Breast epithelium (tissue), 4 donors: Measurements from ENCODE around the gene PROS1. TPM values are rescaled to one million over a fixed set of nuclear protein-coding genes. Genes with fewer than 3 reads are reported as not detected.
"Not testable (repeated sequence)": the region's sequence is repeated elsewhere in the genome, so short reads cannot be mapped to it uniquely, and the experiment has no call there.

Experiments
- DNase-seq, 2 donors: peaks; one replicate each; pipeline ENCODE4 v3.0.0-alpha.2; 2019; ENCODE audit warnings: low spot score in 2 of 2
- H3K27ac ChIP-seq, 2 donors: fragments of 200-600 bp; sonication (generic) in 1 of 2; one replicate each; pipeline ENCODE4 v1.5.1; 2016 to 2019; ENCODE audit warnings: mild to moderate bottlenecking in 1 of 2
- H3K27me3 ChIP-seq, 2 donors: fragments of 200-600 bp; sonication (generic) in 1 of 2; one replicate each; pipeline versions ENCODE4 v1.5.1 to v1.6.0; 2017 to 2019; ENCODE audit warnings: control low read depth in 1 of 2, mild to moderate bottlenecking in 1 of 2
- H3K36me3 ChIP-seq: fragments of 200-600 bp; one replicate; pipeline ENCODE4 v1.5.1; 2019
- H3K4me1 ChIP-seq, 2 donors: fragments of 200-600 bp; sonication (generic); one replicate each; pipeline ENCODE4 v1.5.1; 2016 to 2019; ENCODE audit warnings: control low read depth in 1 of 2
- H3K4me3 ChIP-seq, 3 donors: fragments of 200-600 bp; sonication (generic); 1 replicate in 2 of 3; 2 replicates in 1 of 3; pipeline ENCODE4 v1.5.1; 2016 to 2019; ENCODE audit warnings: mild to moderate bottlenecking in 3 of 3, moderate library complexity in 2 of 3
- H3K9me3 ChIP-seq, 2 donors: fragments of 200-600 bp; sonication (generic) in 1 of 2; one replicate each; pipeline ENCODE4 v1.5.1; 2016 to 2019; ENCODE audit warnings: control low read depth in 1 of 2
- POLR2A ChIP-seq: fragments of 450-650 bp; IDR thresholded peaks from one replicate; pipeline ENCODE4 v1.6.1; 2016; ENCODE audit warnings: antibody characterized with exemption, mild to moderate bottlenecking, moderate library complexity
- POLR2AphosphoS5 ChIP-seq, 3 donors: sonication (generic); formaldehyde crosslinking; IDR thresholded peaks; one replicate each; pipeline ENCODE4 v1.6.1; 2017; ENCODE audit warnings: antibody characterized with exemption in 3 of 3
- intact Hi-C: fragments of 100-400 bp; cut with DNase I; formaldehyde crosslinking; loops from one replicate; pipeline ENCODE4 v1.15.1; 2023; ENCODE audit warnings: low total_unique reads
- total RNA-seq, 3 donors: library from RNA; depleted of rRNA; stranded (reverse); fragments of >200 nt; gene quantifications; one replicate each; pipeline ENCODE4 v1.1.0, GENCODE V29; 2016
- TF ChIP-seq, protein P1 (sequence below), 3 donors: fragments of 450-650 bp; IDR thresholded peaks; one replicate each; pipeline ENCODE4 v1.5.1; 2016 to 2017; ENCODE audit warnings: antibody characterized with exemption in 3 of 3, mild to moderate bottlenecking in 3 of 3, moderate library complexity in 3 of 3

Gene PROS1
- total RNA-seq, 3 donors from 2014 or later = 65.4 to 74.4 (median 65.7) TPM

DNA sequence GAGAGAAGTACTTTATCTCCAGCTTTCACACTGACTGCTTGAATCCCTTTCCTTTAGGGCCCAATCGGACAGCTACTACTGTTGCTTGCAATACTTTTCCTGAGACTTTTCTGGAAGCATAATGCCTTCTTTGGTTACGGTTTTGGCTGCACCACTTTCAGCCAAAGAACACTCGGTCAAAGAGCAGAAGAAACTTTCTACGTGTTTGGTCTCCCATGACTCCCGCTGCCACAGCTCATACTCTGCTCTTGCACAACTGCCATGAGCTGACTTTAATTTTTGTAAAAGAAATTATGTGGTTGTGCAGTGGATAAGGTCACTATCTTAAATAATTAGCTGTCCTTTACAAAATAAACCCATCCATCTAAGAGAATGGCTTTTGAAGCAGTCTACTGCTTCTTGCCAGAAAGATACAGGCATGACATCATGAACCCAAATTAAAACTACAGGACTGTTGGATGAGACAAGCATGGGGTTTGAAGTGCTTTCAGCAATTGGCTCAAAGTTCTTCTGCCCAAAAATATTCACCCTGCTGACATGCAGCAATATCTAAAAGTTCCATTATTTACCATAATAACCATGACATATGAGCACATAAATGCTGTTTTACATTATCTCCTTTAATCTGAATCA is 42.0 kb downstream of the PROS1 start:
- no peaks in the 10 kb centered on the region for H3K4me1 ChIP-seq
- TF ChIP-seq POLR2AphosphoS5 (IDR thresholded peaks at IDR 0.05) (no peak), POLR2A (no peak)
- TF ChIP-seq, protein P1, sequence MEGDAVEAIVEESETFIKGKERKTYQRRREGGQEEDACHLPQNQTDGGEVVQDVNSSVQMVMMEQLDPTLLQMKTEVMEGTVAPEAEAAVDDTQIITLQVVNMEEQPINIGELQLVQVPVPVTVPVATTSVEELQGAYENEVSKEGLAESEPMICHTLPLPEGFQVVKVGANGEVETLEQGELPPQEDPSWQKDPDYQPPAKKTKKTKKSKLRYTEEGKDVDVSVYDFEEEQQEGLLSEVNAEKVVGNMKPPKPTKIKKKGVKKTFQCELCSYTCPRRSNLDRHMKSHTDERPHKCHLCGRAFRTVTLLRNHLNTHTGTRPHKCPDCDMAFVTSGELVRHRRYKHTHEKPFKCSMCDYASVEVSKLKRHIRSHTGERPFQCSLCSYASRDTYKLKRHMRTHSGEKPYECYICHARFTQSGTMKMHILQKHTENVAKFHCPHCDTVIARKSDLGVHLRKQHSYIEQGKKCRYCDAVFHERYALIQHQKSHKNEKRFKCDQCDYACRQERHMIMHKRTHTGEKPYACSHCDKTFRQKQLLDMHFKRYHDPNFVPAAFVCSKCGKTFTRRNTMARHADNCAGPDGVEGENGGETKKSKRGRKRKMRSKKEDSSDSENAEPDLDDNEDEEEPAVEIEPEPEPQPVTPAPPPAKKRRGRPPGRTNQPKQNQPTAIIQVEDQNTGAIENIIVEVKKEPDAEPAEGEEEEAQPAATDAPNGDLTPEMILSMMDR (IDR thresholded peaks at IDR 0.05) = no peak
- no peak overlapping the region for H3K4me3 ChIP-seq
- H3K27me3 ChIP-seq = no peaks in the 10 kb centered on the region
- intact Hi-C loops = no loop called here
- no peaks in the 10 kb centered on the region for H3K36me3 ChIP-seq
- H3K27ac ChIP-seq = no peak overlapping the region
- DNase-seq = no peak
- H3K9me3 ChIP-seq = no peaks in the 10 kb centered on the region

DNA sequence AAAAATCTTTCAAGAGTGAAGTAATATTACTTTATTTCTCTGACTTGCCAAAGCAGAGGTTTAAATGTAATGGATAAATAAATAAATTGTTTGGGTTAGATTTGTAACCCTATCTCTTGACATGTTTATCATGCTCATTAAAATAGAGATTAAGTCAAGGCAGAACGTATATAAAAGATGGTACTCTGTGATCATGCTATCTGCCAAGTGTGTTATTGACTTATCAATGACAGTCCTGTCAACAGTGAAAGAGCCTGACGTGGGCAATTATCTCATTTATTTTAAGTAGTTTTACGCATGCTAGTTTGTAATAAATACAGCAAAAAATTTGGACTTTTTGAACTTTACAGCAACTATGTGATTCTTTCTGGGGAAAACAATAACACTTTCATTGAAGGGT is 43.7 kb downstream of the PROS1 start:
- intact Hi-C loops = no loop called here
- Histone ChIP-seq H3K9me3 (no peaks in the 10 kb centered on the region), H3K27ac (no peak overlapping the region), H3K4me1 (no peaks in the 10 kb centered on the region), H3K27me3 (no peaks in the 10 kb centered on the region), H3K36me3 (no peaks in the 10 kb centered on the region), H3K4me3 (no peak overlapping the region)
- TF ChIP-seq POLR2A = no peak
- TF ChIP-seq, protein P1 (IDR thresholded peaks at IDR 0.05) = no peak
- TF ChIP-seq POLR2AphosphoS5 (IDR thresholded peaks at IDR 0.05) = no peak
- DNase-seq = no peak

DNA sequence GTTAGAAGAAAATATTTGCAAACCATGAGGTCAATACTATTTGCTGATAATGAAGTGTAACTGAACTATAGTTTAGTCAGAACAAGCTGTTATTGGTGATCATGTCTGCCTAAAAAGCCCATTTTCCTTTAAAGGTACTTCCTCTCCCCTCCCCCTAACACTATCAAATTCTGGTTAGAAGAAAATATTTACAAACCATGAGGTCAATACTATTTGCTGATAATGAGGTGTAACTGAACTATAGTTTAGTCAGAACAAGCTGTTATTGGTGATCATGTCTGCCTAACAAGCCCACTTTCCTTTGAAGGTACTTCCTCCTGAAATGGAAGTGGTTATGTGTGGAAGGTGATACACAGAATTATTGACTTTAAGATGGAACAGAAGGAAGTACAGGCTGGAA is 46.9 kb downstream of the PROS1 start:
- intact Hi-C loops = no loop called here

DNA sequence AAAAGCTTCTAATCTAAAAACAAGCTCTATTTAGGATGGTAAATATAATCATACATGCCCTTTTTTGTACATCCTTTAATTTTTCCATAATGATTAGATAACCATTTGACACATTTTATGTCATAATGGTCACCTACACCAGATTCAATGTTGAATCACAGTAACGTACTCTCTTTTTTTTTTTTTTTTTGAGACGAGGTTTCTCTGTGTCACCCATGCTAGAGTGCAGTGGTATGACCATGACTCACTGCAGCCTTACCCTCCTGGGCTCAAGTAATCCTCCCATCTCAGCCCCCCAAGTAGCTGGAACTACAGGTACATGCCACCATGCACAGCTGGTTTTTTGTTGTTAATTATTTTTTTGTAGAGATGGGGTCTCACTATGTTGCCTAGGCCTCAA is 49.2 kb downstream of the PROS1 start:
- intact Hi-C loops = no loop called here
- no peak overlapping the region for H3K27ac ChIP-seq
- H3K4me1 ChIP-seq = no peaks in the 10 kb centered on the region
- no peak for DNase-seq
- no peak for TF ChIP-seq POLR2A
- TF ChIP-seq POLR2AphosphoS5 (IDR thresholded peaks at IDR 0.05) = no peak
- TF ChIP-seq, protein P1 (IDR thresholded peaks at IDR 0.05) = no peak
- no peak overlapping the region for H3K4me3 ChIP-seq
- H3K27me3 ChIP-seq = no peaks in the 10 kb centered on the region
- no peaks in the 10 kb centered on the region for H3K36me3 ChIP-seq
- H3K9me3 ChIP-seq = no peaks in the 10 kb centered on the region

More for the DNA sequence above, 46.9 kb downstream of the PROS1 start:
- no peak for DNase-seq
- Histone ChIP-seq H3K9me3 (no peaks in the 10 kb centered on the region), H3K4me1 (no peaks in the 10 kb centered on the region), H3K27me3 (no peaks in the 10 kb centered on the region), H3K36me3 (no peaks in the 10 kb centered on the region), H3K27ac (no peak overlapping the region), H3K4me3 (no peak overlapping the region)
- no peak for TF ChIP-seq POLR2A
- no peak for TF ChIP-seq POLR2AphosphoS5 (IDR thresholded peaks at IDR 0.05)
- TF ChIP-seq, protein P1 (IDR thresholded peaks at IDR 0.05) = no peak

DNA sequence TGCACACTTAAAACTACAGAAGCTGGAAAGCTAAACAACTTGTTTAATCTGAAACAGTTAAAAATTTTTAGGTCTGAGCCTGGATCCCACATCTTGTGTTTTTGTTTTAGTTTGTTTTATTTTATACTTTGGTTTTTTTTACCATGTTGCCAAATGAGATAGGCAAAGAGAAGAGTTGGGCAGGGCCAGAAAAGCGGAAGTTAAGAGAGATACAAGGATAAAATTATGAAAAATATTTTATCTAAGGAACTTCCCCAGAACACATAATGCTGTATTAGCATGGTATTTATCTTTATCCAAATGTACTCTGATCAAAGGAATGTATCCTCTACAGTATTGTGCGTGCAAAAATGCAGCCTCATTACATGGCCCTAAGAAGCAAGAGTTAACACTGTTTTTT is 50.7 kb downstream of the PROS1 start:
- H3K4me1 ChIP-seq = no peaks in the 10 kb centered on the region
- H3K36me3 ChIP-seq = no peaks in the 10 kb centered on the region
- no peaks in the 10 kb centered on the region for H3K9me3 ChIP-seq
- no peak overlapping the region for H3K4me3 ChIP-seq
- no peak for TF ChIP-seq POLR2AphosphoS5 (IDR thresholded peaks at IDR 0.05)
- no peaks in the 10 kb centered on the region for H3K27me3 ChIP-seq
- intact Hi-C loops = no loop called here
- no peak for DNase-seq
- H3K27ac ChIP-seq = no peak overlapping the region

DNA sequence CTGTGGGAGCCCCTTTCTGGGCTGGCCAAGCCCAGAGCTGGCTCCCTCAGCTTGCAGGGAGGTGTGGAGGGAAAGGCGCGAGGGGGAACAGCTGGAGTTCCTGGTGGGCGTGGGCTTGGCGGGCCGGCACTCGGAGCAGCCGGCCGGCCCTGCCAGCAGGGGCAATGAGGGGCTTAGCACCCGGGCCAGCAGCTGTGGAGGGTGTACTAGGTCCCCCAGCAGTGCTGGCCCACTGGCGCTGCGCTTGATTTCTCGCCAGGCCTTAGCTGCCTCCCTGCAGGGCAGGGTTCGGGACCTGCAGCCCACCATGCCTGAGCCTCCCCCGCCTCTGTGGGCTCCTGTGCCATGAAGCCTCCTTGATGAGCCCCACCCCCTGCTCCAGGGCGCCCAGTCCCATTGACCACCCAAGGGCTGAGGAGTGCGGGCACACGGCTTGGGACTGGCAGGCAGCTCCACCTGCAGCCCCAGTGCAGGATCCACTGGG is 56.1 kb downstream of the PROS1 start:
- H3K9me3 ChIP-seq, intact Hi-C loops, H3K4me1 ChIP-seq, H3K27ac ChIP-seq, H3K4me3 ChIP-seq, H3K27me3 ChIP-seq, H3K36me3 ChIP-seq, DNase-seq: not testable (repeated sequence)

DNA sequence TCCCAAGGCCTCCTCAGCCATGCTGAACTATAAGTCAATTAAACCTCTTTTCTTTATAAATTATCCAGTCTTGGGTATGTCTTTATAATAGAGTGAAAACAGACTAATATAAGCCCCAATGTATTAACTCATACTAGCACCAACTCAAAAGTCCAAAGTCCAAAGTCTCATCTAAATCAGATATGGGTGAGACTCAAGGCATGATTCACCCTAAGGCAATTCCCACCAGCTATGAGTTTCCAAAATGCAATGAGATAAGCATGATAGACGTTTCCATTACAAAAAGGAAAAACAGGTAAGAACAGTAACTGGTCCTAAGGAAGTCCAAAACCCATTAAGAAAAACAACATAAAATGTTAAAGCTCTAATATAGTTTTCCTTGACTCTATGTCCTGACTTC is 60.1 kb downstream of the PROS1 start:
- intact Hi-C loops, H3K9me3 ChIP-seq, H3K36me3 ChIP-seq, H3K27ac ChIP-seq, H3K27me3 ChIP-seq, H3K4me3 ChIP-seq, H3K4me1 ChIP-seq, DNase-seq: not testable (repeated sequence)
